Occipital lobe (tissue), 2 donors: ENCODE measurements around the gene MED8. TPM values are rescaled to one million over a fixed set of nuclear protein-coding genes. Genes with fewer than 3 reads are reported as not detected.

ENCODE experiments used
- DNase-seq: peaks from one replicate; lab custom pipeline; 2025; lab: John Stamatoyannopoulos, UW
- total RNA-seq: library from RNA; depleted of rRNA; stranded (reverse); fragments of >200 nt; gene quantifications from one replicate; pipeline ENCODE4 v1.2.3, GENCODE V29; 2014

Gene MED8, protein sequence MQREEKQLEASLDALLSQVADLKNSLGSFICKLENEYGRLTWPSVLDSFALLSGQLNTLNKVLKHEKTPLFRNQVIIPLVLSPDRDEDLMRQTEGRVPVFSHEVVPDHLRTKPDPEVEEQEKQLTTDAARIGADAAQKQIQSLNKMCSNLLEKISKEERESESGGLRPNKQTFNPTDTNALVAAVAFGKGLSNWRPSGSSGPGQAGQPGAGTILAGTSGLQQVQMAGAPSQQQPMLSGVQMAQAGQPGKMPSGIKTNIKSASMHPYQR
- total RNA-seq: 20.7 TPM

DNA sequence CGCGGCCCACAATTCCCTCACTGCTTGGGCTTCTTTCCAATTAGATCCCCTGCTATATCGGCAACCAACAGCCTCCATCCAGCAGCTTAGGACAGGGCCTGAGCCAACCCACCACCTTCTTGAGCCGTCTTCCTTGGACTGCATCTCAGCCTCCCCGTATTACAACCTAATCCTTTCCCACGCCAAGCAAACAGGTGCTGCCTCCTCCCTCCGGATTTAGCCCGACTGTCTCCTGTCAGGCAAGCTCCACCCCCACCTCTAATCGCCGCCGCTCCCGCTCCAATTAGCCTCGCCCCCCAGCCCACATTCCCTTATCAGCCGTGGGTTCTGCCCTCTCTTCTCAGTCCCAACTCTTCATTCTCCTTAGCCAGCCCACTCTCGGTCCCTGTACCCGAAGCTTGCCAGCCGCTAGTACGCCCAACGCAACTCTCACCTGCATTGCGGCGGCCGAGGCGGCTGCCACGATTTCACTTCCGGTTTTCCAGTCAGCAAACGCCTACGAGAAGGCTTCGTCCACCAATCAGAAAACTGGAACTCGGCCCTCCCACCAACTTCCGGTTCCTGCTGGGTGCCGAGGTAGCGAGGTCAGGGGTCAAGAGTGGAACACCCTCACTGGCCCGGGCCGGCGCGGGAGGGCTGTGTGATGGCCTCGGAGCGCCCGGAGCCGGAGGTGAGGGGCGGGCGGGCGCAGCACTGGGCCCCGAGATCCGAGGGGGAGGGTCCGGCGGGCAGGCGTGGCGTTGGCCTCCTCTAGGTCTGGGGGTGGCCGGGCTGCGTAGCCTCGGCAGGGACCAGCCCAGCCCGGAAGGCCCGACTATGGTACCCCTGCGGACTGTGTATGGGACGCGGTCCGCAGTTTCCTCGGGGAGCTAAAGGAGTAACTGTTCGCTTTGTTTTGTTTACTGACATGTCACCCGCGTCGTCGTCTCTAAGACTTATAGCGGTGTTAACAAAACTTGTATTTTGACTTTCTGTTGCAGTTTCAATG is at the start of gene MED8, which contains the start of gene SZT2:
TSS of gene MED8 (minus strand) at position 475 of the 988 bp plus-strand sequence. CDS start at position 439, 36 bp downstream.
TSS of gene SZT2 (plus strand) at position 574 of the 988 bp plus-strand sequence. CDS start at position 644, 70 bp downstream.
- peak; percentile 95 for DNase-seq

DNA sequence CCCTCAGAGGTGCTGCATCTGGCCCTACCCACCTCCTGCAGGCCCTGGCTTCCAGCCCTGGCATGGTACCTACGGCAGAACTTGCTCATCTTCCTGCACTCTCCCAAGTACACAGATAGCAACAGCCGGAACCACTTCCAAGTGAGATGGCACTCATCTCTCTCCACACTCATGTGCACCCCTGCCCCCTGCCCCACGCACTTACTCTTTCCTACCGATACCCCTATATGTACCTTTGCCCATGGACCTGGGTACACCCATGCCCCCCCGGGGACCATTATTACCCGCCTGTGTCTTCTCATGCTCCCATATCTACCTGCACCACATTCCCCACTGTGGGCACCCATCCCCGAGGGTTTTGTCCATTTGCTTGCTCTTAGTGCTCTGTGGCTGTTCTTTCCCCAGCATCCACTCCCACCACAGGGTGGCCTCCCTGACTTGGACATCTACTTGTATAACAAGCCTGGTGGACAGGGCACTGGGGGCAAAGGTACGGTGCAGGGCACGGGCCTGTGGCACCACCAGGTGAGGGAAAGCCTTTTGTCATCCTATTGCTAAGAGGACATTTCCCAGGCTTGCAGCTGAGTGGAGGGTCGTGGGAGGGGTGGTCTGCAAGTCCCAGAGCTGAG is 49.5 kb upstream of the MED8 start:
- no peak for DNase-seq

DNA sequence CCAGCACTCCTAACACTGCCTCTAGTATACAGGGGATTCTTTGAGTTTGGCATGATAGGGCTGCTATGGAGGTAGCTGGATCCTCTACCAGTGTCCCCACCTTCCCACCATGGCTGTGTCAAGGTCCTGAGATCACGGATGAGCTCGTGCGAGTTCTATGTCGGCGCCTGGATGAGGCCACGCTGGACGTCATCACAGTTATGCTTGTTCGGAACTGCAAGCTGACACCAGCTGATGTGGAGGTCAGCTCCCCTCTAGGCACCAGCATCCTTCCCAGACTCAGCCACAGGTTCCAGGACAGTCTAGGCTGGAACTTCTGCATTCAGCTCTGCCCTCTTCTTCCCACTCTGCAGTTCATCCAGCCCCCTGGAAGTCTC is 49.0 kb upstream of the MED8 start:
- DNase-seq: no peak

DNA sequence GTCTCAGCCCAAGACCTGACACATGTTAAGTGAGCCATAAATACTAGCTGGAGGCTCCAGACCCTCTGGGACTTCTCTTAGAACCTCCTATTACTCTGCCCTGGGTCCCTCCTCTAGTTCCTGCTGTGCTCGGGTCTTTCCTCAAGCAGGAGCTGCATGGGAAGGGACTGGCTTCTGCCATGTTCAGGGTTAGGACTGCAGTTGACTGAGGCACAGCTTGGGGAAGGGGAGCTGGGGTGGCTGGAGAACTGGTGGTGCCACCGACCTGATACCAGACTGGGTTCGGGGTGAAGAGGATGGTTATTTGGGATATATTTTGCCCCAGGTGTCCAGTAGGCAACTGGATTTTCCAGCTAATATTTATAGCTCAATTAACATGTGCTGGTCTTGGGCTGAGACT is 48.4 kb upstream of the MED8 start:
- DNase-seq: no peak

DNA sequence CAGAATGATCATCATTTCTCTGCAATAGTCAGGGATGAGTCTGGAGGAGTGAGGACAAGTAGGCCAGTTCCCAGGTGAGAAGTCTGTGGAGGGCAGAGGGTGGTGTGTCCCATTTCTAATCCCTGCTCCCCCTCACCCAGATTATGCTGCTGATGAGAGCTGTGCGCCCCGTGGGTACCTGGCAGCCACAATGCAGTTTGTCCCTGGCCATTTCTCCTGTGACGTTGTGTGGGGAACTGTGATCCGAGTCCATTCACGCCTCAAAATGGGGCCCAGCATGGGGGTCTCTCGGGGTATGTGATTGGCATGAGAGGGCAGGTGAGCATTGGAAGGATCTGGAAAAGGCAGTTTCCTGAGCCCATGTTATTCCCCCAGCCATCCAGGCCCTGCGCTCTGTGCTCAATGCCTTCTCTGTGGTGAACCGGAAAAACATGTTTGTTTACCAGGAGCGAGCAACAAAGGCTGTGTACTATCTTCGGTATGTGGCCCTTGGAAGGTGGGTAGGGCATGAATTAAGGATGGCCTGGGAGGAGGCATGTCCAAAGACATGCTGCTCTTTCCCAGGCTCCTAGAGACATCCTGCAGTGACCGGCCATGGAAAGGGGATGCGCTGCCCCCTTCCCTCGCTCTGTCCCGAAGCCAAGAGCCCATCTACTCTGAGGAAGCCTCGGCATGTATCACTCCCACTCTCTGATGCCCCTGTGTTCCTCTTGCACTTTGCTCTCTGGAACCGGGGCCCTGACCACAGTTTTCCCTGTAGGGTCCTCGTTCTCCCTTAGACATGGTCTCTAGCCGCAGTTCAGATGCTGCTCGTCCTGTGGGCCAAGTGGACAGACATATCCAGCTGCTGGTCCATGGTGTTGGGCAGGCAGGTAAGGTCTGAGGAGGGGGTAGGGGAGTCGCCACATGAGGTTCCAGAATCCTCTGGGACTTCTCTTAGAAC is 47.7 kb upstream of the MED8 start:
- no peak for DNase-seq

DNA sequence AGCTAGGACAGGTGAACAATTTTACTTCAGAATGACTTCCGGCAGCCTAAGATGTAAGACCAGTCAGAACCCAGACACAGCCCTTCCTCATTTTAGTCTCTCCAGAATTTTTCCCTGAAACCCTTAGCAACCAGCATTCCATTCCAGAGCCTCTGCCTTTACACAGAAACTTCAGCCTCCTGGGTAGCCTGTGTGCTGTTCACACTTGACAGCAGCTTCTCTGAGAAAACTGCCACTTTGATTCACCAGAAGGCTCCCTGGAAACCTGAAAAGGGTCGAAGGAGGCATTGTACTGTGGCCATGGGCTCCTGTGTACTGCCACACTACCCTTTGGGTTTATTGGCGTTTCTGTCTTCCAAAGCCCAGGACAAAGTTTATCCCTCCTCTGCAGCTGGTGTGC is 46.8 kb upstream of the MED8 start:
- no peak for DNase-seq

DNA sequence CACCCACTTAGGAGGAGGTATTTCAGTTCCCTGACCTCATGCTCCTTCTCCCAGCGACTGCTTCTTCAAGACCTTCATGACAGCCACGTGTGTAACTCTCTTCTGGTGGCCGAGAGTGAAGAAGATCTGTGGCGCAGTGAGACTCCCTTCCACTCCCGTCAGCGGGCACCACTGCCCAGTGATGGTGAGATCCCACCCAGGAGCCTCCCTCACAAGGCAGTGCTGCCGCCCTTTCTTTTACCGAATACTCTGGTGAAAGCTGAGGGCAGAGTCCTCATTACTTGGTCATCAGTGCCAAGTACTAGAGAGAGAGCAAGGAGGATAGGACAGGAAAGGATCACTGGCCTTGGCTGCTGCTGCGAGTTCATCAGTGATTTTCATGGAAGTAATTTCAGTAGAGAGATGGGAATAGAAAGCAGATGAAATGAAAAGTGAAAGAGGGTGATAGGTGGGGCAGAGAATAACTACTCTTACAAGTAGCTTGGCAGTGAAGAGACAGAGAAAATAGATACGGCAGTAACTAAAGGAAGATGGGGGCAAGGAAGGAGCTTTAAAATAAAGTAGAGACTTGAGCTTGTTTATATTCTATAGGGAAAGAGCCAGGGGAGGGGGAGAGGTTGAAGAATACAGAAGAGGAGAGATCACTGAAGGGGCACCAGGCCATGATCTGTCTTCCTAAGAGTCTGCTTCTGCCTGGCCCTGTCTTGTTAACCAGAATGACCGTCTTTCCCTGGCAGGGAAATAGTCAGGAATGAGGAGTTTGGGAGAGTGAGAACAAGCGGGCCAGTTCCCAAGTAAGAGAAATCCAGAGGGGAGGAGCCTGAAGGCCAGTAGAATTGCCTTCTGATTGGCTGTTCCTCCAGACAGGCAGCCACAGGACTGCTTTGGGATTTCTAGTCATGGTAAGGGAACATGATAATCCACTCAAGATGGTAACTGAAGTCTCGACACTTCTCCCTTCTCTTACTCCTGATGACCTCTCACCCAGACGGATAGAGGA is 45.8 kb upstream of the MED8 start:
- no peak for DNase-seq

DNA sequence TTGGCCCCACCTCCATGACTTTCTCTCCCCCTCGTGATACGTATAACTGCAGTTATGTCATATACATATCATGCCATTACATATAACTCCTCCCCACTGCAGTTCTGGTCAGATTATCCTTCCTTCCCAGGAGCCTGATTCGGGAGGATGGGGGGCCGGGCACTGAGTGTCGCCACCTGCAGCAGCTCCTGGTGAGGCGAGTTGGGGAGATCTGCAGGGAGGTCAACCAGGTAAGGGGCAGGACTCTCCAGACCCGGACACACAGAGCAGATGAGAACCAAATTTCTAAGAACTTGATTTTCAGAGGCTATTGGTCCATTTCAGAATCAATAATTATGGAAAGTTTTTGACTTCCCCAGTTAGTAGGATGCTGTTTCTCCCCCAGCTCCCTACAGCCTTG is 44.7 kb upstream of the MED8 start:
- DNase-seq: no peak

DNA sequence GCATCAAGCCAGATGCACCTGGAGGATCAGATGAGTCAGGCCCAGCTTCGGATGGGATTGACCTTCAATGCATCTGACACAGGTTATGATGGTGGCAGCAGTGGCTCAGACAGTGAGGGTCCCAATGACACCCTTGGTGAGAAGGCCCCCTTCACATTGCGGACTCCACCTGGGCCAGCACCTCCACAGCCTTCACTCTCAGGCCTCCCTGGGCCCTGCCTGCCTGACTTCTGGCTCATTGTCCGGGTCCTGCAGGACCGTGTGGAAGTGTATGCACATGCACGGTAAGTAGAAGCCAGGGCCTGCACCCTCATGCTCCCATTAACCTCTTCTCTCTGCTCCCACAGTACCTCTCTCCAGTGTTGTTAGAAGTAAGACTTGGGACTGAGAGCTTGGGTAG is 43.3 kb upstream of the MED8 start:
- DNase-seq: no peak

DNA sequence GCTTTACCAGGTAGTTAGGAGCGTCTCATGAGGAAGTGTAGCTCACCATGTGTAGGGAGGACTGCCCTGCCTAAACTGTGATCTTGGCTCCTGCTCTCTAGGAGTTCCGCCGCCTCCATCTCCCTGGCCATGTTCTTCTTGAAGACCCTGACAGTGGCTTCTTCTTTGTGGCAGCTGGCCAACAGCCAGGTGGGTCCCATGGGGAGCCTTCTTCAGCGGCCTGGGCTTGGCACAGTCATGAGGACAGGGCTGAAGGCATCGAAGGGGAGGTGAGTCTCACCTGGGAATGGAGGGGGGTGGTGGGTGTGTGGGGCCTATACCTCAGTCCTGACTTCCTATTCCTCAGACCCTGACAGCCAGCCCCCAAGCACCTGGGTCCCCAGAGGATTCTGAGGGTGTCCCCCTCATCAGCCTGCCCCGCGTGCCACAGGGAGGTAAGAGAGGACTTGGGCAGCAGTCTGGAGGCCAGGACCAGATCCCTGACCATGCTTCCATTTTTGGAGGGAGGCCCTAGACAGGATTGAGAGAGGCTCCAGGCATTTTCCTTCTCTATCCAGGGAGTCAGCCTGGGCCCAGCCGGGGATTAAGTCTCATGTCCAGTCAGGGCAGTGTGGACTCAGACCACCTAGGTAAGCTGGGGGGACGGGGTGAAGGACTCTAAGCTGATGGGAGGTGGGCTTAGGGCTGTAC is 42.7 kb upstream of the MED8 start:
- no peak for DNase-seq

DNA sequence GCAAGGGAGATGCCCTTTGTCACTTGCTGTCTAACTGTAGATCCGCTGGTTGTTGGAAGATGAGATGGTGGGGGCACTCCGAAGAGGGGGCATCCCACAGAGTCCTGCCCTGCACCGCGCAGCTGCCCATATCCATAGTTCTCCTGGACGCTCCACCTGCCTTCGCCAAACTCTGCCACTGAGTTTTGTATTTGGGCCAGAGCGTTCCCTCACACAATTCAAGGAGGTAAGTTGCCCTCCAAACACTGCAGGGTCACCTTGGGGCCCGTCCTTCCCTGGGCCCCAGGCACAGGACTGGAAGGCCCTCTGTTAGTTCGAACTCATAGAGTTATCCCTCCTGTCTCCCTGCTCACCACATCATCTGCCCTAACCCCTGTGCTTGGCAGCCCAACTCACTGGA is 42.1 kb upstream of the MED8 start:
- DNase-seq: no peak

DNA sequence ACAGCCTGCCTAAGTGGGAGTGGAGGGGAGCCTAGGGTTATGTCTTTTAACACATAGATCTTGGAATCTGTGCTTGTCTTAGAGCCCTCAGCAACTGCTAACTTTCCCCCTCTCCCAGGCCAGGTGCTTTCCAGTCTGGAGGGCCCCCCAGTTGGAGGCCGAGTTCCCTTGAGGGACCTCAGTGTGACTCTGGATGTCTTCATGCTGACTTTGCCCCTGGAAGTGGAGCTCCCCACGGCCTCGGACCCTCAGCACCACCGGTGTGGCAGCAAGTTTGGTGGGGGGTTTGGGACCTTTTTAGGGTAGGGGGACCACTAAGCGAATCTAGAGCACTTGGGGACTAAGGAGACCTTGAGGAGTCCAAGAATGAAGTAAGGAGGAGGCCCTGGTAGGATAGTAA is 41.2 kb upstream of the MED8 start:
- DNase-seq: no peak

DNA sequence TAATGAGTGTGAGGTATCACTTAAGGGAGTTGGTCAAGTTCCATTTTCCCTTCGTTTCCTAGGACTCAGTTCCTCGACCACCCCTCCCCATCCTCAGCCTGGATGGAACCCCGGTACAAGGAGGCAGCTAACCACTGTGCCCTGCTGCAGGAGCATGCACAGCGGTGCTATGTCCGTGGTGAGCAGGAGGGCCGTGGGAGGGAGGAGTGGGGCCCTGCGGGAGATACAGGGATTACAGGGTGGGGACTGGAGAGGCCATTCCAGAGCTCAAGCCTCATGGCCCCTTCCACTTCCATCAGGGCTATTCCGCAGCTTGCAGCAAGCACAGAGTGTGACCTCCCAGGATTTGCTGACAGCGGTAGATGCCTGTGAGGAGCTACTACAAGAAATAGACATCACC is 38.3 kb upstream of the MED8 start:
- no peak for DNase-seq

DNA sequence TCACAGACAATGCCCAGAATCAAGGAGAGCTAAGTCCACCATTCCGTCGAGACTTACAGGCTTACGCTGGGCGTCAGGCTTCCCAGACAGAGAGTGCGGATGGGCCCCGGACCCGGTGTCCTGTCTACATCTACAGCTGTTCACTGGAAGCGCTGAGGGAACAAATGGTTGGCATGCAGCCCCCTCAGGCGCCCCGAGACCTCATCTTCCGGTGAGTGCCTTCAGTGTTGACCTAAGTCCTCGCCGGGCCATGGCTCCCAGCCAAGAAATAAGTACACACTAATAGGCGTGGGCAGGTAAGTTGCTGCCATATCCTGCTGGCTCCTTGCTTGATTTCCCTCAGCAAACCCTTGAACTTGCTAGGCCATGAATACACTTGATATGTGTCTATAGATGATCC is 37.9 kb upstream of the MED8 start:
- no peak for DNase-seq

DNA sequence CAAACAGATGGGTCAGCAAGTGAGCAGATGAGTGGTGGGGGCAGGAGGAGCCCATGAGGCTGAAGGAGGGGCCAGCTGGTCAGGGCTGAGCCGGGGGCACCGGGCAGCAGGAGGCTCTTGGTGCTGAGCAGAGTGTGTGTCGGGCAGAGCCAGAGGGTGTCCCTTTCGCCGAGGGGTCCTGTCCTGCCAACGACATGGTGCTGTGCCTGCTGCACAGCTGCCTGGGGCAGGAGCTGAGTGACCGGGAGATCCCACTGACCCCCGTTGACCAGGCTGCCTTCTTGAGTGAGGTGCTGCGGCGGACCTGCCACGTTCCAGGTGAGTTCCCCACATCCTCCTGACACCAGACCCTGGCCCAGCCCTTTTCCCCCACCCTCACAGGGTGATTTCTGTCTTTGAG is 36.6 kb upstream of the MED8 start:
- no peak for DNase-seq

DNA sequence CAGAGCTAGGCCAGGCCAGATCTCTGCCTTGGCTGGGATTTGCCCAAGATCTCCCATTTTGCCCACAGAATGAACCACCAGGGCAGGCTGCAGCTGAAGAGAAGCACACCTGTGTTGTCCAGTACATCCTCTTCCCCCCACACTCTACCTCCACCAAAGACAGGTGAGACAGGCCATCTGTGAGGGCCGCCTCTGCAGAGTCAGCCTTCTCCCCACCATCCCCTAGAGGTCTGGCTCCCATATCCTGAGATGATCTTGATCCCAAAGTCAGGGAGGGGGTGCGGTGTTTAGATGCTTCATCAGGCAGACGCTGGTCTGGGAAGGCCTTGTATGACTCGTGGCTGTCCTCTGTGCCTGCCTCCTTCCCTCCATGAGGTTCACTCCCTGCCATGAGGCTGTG is 35.4 kb upstream of the MED8 start:
- DNase-seq: no peak

DNA sequence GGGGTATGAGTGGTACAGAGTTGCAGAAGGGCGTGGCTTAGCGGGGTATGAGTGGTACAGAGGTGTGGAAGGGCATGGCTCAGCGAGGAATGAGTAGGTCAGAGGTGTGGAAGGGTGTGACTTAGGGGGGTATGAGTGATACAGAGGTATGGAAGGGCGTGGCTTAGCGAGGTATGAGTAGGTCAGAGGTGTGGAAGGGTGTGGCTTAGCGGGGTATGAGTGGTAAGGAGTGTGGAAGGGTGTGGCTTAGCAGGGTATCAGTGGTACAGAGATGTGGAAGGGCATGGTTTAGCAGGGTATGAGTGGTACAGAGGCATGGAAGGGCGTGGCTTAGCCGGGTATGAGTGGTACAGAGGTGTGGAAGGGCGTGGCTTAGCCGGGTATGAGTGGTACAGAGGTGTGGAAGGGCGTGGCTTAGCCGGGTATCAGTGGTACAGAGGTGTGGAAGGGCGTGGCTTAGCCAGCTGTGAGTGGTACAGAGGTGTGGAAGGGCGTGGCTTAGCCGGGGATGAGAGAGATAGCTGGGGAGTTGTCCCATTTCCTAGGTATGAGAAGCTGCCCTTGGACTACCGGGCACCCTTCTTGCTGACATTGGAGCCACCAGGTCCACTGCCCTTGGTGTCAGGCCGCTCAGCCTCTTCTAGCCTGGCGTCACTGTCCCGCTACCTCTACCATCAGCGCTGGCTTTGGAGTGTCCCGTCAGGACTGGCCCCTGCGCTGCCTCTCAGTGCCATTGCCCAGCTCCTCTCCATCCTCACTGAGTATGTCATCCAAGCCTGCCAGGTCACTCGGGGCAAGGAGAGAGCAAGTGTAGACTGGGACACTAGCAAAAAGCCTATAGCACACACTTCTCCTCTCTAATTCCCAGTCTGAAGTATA is 34.3 kb upstream of the MED8 start:
- DNase-seq: no peak

DNA sequence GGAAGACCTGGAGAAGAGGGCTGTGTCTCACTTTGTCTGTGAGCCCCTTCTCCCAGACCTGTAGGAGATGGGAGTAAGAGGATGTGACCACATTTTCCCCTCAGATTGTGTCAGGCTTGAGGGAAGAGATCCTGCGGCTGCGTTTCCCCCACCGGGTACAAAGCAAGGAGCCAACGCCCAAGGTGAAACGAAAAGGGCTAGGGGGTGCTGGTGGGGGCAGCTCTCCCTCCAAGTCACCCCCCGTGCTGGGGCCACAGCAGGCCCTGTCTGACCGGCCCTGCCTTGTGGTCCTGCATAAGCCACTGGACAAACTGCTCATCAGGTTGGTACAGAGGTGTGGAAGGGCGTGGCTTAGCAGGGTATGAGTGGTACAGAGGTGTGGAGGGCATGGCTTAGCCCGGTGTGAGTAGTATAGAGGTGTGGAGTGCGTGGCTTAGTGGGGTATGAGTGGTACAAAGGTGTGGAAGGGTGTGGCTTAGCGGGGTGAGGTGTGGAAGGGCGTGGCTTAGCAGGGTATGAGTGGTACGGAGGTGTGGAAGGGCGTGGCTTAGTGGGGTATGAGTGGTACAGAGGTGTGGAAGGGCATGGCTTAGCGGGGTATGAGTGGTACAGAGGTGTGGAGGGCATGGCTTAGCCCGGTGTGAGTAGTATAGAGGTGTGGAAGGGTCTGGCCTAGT is 33.5 kb upstream of the MED8 start:
- DNase-seq: no peak
